Chondrocyte (in vitro differentiated cells): ENCODE measurements around the gene ACP1. TPM values are rescaled to one million over a fixed set of nuclear protein-coding genes. Genes with fewer than 3 reads are reported as not detected.

Experiments used
- DNase-seq: peaks from one replicate; pipeline ENCODE4 v3.0.0; 2021; ENCODE audit warnings: mixed read lengths, low spot score
- H3K27ac Mint-ChIP-seq: one replicate; pipeline ENCODE4 v1.8.0; 2021; ENCODE audit warnings: mild to moderate bottlenecking, moderate library complexity, mixed read lengths; ENCODE audit not compliant: unreplicated experiment
- H3K27me3 Mint-ChIP-seq: 2 replicates; pipeline ENCODE4 v1.8.0; 2021; ENCODE audit warnings: low read depth, mixed read lengths
- H3K36me3 Mint-ChIP-seq: 2 replicates; pipeline ENCODE4 v1.8.0; 2021; ENCODE audit warnings: low read depth, mixed read lengths
- H3K4me1 Mint-ChIP-seq: 2 replicates; pipeline ENCODE4 v1.8.0; 2021; ENCODE audit warnings: low read depth, mild to moderate bottlenecking, mixed read lengths
- H3K4me3 Mint-ChIP-seq: one replicate; pipeline ENCODE4 v1.8.0; 2021; ENCODE audit warnings: mild to moderate bottlenecking, moderate library complexity, mixed read lengths; ENCODE audit not compliant: unreplicated experiment
- H3K9me3 Mint-ChIP-seq: 2 replicates; pipeline ENCODE4 v1.8.0; 2021; ENCODE audit warnings: low read depth, mixed read lengths
- total RNA-seq: library from RNA; stranded (reverse); gene quantifications from 3 replicates; pipeline ENCODE4 v1.2.1, GENCODE V29; 2021
- TF ChIP-seq, protein P1 (sequence below): fragments of 200-600 bp; sonication (generic); IDR thresholded peaks from 2 replicates; pipeline ENCODE4 v1.5.0; 2021; ENCODE audit warnings: antibody characterized with exemption, mild to moderate bottlenecking, moderate library complexity

Gene ACP1
- total RNA-seq, 1 donor from 2014 or later = 79.6 TPM

- Mint-ChIP-seq H3K27ac (no peak overlapping the region), H3K4me1 (peaks cover 10% of the 10 kb centered on the region), H3K36me3 (peaks cover 18% of the 10 kb centered on the region), H3K27me3 (no peaks in the 10 kb centered on the region), H3K4me3 (no peak overlapping the region), H3K9me3 (no peaks in the 10 kb centered on the region)
- TF ChIP-seq, protein P1, sequence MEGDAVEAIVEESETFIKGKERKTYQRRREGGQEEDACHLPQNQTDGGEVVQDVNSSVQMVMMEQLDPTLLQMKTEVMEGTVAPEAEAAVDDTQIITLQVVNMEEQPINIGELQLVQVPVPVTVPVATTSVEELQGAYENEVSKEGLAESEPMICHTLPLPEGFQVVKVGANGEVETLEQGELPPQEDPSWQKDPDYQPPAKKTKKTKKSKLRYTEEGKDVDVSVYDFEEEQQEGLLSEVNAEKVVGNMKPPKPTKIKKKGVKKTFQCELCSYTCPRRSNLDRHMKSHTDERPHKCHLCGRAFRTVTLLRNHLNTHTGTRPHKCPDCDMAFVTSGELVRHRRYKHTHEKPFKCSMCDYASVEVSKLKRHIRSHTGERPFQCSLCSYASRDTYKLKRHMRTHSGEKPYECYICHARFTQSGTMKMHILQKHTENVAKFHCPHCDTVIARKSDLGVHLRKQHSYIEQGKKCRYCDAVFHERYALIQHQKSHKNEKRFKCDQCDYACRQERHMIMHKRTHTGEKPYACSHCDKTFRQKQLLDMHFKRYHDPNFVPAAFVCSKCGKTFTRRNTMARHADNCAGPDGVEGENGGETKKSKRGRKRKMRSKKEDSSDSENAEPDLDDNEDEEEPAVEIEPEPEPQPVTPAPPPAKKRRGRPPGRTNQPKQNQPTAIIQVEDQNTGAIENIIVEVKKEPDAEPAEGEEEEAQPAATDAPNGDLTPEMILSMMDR = no peak
- DNase-seq = no peak
Measured at GRCh38 chr2:248724-249123, 16.0 kb upstream of the ACP1 start.

GRCh38 chr2:249538-250042 is 15.2 kb upstream of the ACP1 start:
- Mint-ChIP-seq H3K36me3 (peaks cover 13% of the 10 kb centered on the region), H3K27me3 (no peaks in the 10 kb centered on the region), H3K4me3 (no peak overlapping the region), H3K27ac (no peak overlapping the region), H3K4me1 (peaks cover 10% of the 10 kb centered on the region), H3K9me3 (no peaks in the 10 kb centered on the region)
- TF ChIP-seq, protein P1 = no peak
- no peak for DNase-seq

DNA sequence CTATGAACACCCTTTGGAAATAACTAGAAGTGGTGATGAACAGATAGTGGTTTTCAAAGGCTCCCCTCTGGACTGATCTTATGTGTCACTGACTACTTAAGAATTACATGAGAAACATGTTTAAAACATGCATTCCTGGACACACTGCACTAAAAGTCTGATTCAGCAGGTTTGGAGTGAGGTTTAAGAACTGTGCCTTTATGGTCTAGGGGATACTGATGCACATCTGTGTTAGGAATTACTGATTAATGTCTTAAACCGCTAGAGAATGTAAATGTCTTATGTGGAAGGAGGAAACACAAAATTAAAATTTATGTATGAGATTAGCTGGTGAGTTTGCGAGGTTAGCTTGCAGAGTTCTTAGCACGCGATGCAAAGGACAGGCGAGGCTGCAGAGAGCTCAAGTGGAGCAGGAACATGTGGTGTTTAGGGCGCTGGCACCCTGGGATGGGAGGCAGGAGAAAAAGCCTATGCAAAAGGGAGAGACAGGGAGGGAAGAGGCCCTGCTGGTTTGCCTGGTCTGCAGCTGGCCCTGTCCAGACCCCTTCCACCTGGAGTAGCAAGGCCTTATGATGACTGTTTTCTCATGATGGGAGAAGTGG is 12.6 kb upstream of the ACP1 start:
- Mint-ChIP-seq H3K9me3 (peaks cover 1% of the 10 kb centered on the region), H3K27ac (no peak overlapping the region), H3K4me1 (peaks cover under 1% of the 10 kb centered on the region), H3K27me3 (no peaks in the 10 kb centered on the region), H3K4me3 (no peak overlapping the region), H3K36me3 (peaks cover 9% of the 10 kb centered on the region)
- DNase-seq = no peak
- TF ChIP-seq, protein P1 = no peak

DNA sequence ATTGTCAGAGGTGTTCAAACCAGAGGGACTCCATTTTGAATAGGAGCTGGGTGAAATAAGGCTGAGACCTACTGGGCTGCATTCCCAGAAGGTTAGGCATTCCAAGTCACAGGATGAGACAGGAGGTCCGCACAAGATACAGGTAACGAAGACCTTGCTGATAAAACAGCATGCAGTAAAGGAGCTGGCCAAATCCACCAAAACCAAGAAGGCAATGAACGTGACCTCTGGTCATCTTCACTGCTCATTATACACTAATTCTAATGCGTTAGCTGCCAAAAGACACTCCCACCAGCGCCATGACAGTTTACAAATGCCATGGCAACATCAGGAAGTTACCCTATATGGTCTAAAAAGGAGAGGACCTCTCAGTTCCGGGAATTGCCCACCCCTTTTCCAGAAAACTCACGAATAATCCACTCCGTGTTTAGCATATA is 11.5 kb upstream of the ACP1 start:
- Mint-ChIP-seq H3K27me3 (no peaks in the 10 kb centered on the region), H3K4me1 (no peaks in the 10 kb centered on the region), H3K36me3 (peaks cover 12% of the 10 kb centered on the region), H3K4me3 (no peak overlapping the region), H3K9me3 (peaks cover 10% of the 10 kb centered on the region), H3K27ac (no peak overlapping the region)
- TF ChIP-seq, protein P1 = no peak
- no peak for DNase-seq

DNA sequence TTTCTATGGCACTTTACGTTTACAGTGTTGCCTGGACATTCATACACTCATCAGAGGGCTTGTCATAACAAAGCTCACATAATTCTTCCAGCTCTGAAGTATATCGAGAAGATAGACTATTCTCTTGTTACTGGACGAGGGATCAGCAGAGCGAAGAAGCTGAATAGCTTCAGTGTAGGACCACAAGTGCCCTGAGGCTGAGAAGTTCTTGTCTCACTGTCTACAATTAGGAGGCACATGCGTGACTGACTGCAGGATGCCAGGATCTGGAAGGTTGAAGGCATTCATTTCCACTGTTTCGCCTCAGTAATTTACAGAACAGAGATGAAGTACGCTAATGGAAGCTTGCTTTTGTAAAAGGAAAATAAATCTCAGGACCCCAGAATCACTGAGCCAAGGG is 10.5 kb upstream of the ACP1 start:
- TF ChIP-seq, protein P1 = no peak
- no peaks in the 10 kb centered on the region for H3K4me1 Mint-ChIP-seq
- H3K36me3 Mint-ChIP-seq = peaks cover 17% of the 10 kb centered on the region
- no peak for DNase-seq
- H3K27ac Mint-ChIP-seq = no peak overlapping the region
- H3K9me3 Mint-ChIP-seq = peaks cover 18% of the 10 kb centered on the region
- H3K4me3 Mint-ChIP-seq = no peak overlapping the region
- no peaks in the 10 kb centered on the region for H3K27me3 Mint-ChIP-seq
